Gastroesophageal sphincter (tissue), 3 donors: ENCODE measurements around the gene THSD4.

Source experiments
- EP300 ChIP-seq: sonication (generic); formaldehyde crosslinking; IDR thresholded peaks from one replicate; pipeline ENCODE4 v1.6.1; 2017; ENCODE audit warnings: antibody characterized with exemption, mild to moderate bottlenecking
- POLR2A ChIP-seq, 2 donors: fragments of 450-650 bp; IDR thresholded peaks; one replicate each; pipeline ENCODE4 v1.6.1; 2017; ENCODE audit warnings: antibody characterized with exemption in 2 of 2, mild to moderate bottlenecking in 2 of 2, moderate library complexity in 1 of 2
- TF ChIP-seq, protein P1 (sequence below), 4 experiments: fragments of 200-600 bp in 2 of 4; fragments of 450-650 bp in 2 of 4; sonication (generic) in 1 of 4; IDR thresholded peaks; one replicate each; pipeline ENCODE4 v1.5.1; 2017 to 2019; ENCODE audit warnings: antibody characterized with exemption in 4 of 4, mild to moderate bottlenecking in 2 of 4, moderate library complexity in 2 of 4

DNA sequence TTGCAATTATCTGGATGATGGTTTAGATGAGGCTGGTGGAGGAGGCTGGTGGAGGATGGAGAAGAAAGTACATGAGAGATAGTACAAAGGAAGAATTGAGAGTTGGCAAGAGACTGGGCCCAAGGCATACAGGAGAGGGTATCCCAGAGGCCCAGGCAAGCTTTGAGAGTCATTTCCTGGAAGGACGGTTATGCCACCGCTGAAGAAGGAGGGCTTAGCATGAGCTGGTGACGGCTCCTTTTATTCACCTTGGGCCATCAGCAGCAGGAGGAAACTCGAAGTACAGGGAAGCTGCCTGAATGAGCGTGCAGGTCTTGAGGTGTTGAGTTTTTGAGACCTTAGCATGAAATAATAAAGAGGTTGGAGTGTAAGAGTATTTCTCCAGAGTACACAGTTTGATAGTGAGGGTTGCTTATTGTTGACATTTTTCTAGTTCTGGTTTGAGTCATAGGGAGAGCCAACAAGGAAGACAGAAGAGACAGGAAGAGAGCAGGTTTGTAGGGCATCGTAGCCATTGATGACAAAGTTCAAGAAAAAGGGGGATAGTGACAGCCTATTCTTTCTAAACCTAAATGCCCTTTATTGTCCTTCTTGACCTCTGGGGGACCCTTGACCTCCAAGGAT is 13.8 kb downstream of the THSD4 start:
- TF ChIP-seq POLR2A (IDR thresholded peaks at IDR 0.05) (no peak), EP300 (no peak)
- TF ChIP-seq, protein P1, sequence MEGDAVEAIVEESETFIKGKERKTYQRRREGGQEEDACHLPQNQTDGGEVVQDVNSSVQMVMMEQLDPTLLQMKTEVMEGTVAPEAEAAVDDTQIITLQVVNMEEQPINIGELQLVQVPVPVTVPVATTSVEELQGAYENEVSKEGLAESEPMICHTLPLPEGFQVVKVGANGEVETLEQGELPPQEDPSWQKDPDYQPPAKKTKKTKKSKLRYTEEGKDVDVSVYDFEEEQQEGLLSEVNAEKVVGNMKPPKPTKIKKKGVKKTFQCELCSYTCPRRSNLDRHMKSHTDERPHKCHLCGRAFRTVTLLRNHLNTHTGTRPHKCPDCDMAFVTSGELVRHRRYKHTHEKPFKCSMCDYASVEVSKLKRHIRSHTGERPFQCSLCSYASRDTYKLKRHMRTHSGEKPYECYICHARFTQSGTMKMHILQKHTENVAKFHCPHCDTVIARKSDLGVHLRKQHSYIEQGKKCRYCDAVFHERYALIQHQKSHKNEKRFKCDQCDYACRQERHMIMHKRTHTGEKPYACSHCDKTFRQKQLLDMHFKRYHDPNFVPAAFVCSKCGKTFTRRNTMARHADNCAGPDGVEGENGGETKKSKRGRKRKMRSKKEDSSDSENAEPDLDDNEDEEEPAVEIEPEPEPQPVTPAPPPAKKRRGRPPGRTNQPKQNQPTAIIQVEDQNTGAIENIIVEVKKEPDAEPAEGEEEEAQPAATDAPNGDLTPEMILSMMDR (IDR thresholded peaks at IDR 0.05) = no peak
